ENCODE measurements around the gene OSBPL6.

DNA sequence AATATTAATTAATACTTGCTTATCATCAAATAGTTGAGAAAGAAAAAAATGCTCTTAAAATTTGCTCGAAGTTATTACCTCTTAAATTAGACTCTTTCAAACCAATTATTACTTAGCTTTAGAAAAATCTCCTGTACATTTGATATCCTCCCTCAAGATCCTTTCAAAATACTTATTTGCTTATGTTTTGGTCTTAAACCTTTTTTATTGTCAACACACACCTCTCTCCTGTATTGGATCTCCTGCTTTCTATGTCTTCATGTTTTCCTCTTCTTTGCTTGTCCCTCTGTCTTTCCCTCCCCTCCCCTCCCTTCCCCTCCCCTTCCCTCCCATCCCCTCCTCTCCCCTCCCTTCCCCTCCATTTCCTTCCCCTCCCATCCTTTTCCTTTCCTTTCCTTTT lies 14.0 kb downstream of the OSBPL6 start:
- TF ChIP-seq, protein P1, sequence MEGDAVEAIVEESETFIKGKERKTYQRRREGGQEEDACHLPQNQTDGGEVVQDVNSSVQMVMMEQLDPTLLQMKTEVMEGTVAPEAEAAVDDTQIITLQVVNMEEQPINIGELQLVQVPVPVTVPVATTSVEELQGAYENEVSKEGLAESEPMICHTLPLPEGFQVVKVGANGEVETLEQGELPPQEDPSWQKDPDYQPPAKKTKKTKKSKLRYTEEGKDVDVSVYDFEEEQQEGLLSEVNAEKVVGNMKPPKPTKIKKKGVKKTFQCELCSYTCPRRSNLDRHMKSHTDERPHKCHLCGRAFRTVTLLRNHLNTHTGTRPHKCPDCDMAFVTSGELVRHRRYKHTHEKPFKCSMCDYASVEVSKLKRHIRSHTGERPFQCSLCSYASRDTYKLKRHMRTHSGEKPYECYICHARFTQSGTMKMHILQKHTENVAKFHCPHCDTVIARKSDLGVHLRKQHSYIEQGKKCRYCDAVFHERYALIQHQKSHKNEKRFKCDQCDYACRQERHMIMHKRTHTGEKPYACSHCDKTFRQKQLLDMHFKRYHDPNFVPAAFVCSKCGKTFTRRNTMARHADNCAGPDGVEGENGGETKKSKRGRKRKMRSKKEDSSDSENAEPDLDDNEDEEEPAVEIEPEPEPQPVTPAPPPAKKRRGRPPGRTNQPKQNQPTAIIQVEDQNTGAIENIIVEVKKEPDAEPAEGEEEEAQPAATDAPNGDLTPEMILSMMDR (IDR thresholded peaks at IDR 0.05 in 8 of 11, conservative IDR thresholded peaks at IDR 0.05 in 3 of 11): no peak
- TF ChIP-seq POLR2A (IDR thresholded peaks at IDR 0.05) (no peak), POLR2AphosphoS5 (IDR thresholded peaks at IDR 0.05) (no peak)
